ENCODE results near the gene NDUFA13. TPM values are rescaled to one million over a fixed set of nuclear protein-coding genes. Genes with fewer than 3 reads are reported as not detected.

NDUFA13 gene
- total RNA-seq, 1 experiment from 2014 or later, result 489 TPM

DNA sequence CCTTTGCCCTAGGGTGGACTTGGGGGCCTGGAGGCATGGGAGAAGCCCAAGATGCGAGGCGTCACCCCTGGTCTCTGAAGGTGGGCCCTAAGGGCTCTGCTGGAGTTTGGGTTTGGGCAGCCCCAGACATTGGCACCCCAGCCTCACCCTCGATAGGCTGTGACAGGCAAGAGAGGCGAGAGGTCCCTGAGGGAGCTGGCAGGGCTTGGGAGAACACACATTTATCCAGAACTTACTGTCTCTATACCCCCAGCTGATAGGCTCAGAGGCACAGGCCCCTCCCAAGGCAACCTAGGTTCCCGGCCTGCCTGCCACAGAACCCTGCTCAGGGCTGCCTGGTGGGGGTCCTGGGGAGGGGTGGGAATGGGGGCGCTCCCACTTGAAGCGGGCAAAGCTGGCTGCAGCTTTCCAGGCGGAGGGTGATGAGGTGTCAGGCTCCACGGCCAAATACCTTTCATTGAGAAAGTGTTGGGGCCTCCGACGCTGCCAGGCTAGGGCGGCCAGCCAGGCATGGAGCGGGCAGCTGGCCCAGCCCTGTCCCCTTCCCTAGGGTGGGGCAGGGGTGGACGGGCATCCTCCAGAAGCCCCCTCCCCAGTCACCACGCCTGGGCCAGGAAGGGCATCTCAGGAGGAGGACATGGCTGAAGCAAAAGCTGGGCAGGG is 31.8 kb downstream of the NDUFA13 start:
- Histone ChIP-seq H3T11ph (ENCODE audit: low read length) (no peak overlapping the region), H2BK5ac (ENCODE audit: insufficient read length, low read length) (no peak overlapping the region), H3K79me2 (ENCODE audit: insufficient read depth, low read length) (no peaks in the 10 kb centered on the region), H3K79me1 (ENCODE audit: insufficient read depth, low read depth, low read length, poor library complexity, severe bottlenecking) (no peaks in the 10 kb centered on the region), H4K20me1 (ENCODE audit: control insufficient read depth, insufficient read depth, insufficient read length) (no peaks in the 10 kb centered on the region), H2AFZ (ENCODE audit: low read length) (no peak overlapping the region), H2AK5ac (ENCODE audit: insufficient read length, low read length) (no peak overlapping the region), H3K4me2 (ENCODE audit: insufficient read depth, insufficient read length, low read length) (no peak overlapping the region), H2BK120ac (ENCODE audit: low read depth, low read length, poor library complexity, severe bottlenecking) (no peak overlapping the region), H3K4ac (ENCODE audit: low read depth, low read length) (no peak overlapping the region), H4K8ac (replicated peaks; ENCODE audit: insufficient read length, low read depth, low read length) (no peak overlapping the region), H3K9ac (ENCODE audit: extremely low read depth, insufficient read length, low read length) (no peak overlapping the region), H2BK12ac (ENCODE audit: insufficient read length, low read depth, low read length) (no peak overlapping the region), H2BK20ac (ENCODE audit: low read depth, low read length, poor library complexity, severe bottlenecking) (no peak overlapping the region), H3K27ac (ENCODE audit: insufficient read length, low read depth, low read length) (no peak overlapping the region), H4K91ac (ENCODE audit: insufficient read length, low read depth, low read length) (no peak overlapping the region), H2BK15ac (ENCODE audit: low read depth, low read length) (no peak overlapping the region), H3K9me3 (ENCODE audit: control insufficient read depth, low read depth, low read length) (no peaks in the 10 kb centered on the region), H3K56ac (ENCODE audit: insufficient read length, low read depth, low read length) (no peak overlapping the region), H3K23me2 (ENCODE audit: insufficient read length, low read depth, low read length, poor library complexity, severe bottlenecking) (no peaks in the 10 kb centered on the region), H3K4me1 (ENCODE audit: insufficient read depth, low read length) (no peaks in the 10 kb centered on the region), H3K23ac (ENCODE audit: insufficient read length, low read depth, low read length) (no peak overlapping the region), H4K5ac (ENCODE audit: insufficient read length, low read depth, low read length) (no peak overlapping the region), H3K27me3 (ENCODE audit: insufficient read depth, low read length) (no peaks in the 10 kb centered on the region), H3K18ac (ENCODE audit: insufficient read length, low read depth, low read length) (no peak overlapping the region), H3K14ac (ENCODE audit: insufficient read depth, low read length) (no peak overlapping the region; the same call in 1 of the 2 replicates)
- Mint-ChIP-seq H3K27ac (no peak overlapping the region), H3K4me1 (peaks cover 0 to 8% of the 10 kb centered on the region in 2 experiments; a peak in 1 of 4 replicates), H3K36me3 (ENCODE audit: insufficient read depth in 1 of 3, low read depth in 3 of 3) (no peaks in the 10 kb centered on the region; a peak in 1 of 7 replicates), H3K27me3 (ENCODE audit: low read depth) (peaks cover 3% of the 10 kb centered on the region; the same call in 1 of the 2 replicates), H3K9me3 (no peaks in the 10 kb centered on the region; a peak in 1 of 5 replicates), H3K4me3 (no peak overlapping the region)
- TF ChIP-seq, protein P1, sequence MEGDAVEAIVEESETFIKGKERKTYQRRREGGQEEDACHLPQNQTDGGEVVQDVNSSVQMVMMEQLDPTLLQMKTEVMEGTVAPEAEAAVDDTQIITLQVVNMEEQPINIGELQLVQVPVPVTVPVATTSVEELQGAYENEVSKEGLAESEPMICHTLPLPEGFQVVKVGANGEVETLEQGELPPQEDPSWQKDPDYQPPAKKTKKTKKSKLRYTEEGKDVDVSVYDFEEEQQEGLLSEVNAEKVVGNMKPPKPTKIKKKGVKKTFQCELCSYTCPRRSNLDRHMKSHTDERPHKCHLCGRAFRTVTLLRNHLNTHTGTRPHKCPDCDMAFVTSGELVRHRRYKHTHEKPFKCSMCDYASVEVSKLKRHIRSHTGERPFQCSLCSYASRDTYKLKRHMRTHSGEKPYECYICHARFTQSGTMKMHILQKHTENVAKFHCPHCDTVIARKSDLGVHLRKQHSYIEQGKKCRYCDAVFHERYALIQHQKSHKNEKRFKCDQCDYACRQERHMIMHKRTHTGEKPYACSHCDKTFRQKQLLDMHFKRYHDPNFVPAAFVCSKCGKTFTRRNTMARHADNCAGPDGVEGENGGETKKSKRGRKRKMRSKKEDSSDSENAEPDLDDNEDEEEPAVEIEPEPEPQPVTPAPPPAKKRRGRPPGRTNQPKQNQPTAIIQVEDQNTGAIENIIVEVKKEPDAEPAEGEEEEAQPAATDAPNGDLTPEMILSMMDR (conservative IDR thresholded peaks at IDR 0.05), result no peak
- no CpG with 5 or more reads among the region's 15 CpGs for WGBS (ENCODE audit: extremely low coverage, insufficient read length, low lambda C conversion rate)
- DNase-seq, result no peak

Data from H9 (cell line).